Measurements from ENCODE around the gene PSME1. TPM values are rescaled to one million over a fixed set of nuclear protein-coding genes. Genes with fewer than 3 reads are reported as not detected.

Gene PSME1
- total and polyA plus RNA-seq, 2 of the 13 experiments (the other 11 are each of a cell fraction or from before 2014, with no cell fraction given), result 159 to 608 TPM

- TF ChIP-seq ELK4 (CRISPR knock-in tag; IDR thresholded peaks at IDR 0.05; ENCODE audit: borderline replicate concordance) (no peak), POLR2AphosphoS2 (IDR thresholded peaks at IDR 0.05; ENCODE audit: low read depth, low read length) (no peak), KAT2B (IDR thresholded peaks at IDR 0.05; ENCODE audit: borderline replicate concordance, low read depth, low read length) (no peak), PTBP1 (IDR thresholded peaks at IDR 0.05; ENCODE audit: low read depth, low read length, poor library complexity, severe bottlenecking) (peak; percentile 76), KLF9 (CRISPR knock-in tag; IDR thresholded peaks at IDR 0.05; ENCODE audit: low read depth) (peak; percentile 35; the same call in 1 of the 2 replicates), ISX (CRISPR knock-in tag; conservative IDR thresholded peaks at IDR 0.05) (0 out of 2 replicates have a peak, but pooled peaks have one; percentile 94), ZNF737 (CRISPR knock-in tag; IDR thresholded peaks at IDR 0.05; ENCODE audit: borderline replicate concordance) (no peak), HBP1 (CRISPR knock-in tag; IDR thresholded peaks at IDR 0.05; ENCODE audit: low read depth) (no peak; the same call in 1 of the 2 replicates), ISL2 (CRISPR knock-in tag; IDR thresholded peaks at IDR 0.05) (peak; percentile 83), ZSCAN21 (CRISPR knock-in tag; IDR thresholded peaks at IDR 0.05; ENCODE audit: borderline replicate concordance) (peak; percentile 78), ZNF484 (CRISPR knock-in tag; IDR thresholded peaks at IDR 0.05; ENCODE audit: borderline replicate concordance, low read depth) (no peak; the same call in 1 of the 2 replicates), NONO (IDR thresholded peaks at IDR 0.05) (no peak), NONO (CRISPR knock-in tag; conservative IDR thresholded peaks at IDR 0.05) (no peak), PCBP2 (optimal IDR thresholded peaks at IDR 0.05; ENCODE audit: low read depth, low read length, poor library complexity, severe bottlenecking) (no peak), RORA (CRISPR knock-in tag; IDR thresholded peaks at IDR 0.05) (no peak), ZKSCAN8 (CRISPR knock-in tag; IDR thresholded peaks at IDR 0.05; ENCODE audit: borderline replicate concordance) (no peak; the same call in none of the 2 replicates), NFKBIZ (CRISPR knock-in tag; IDR thresholded peaks at IDR 0.05) (peak; percentile 30; the same call in 1 of the 2 replicates), SKIL (CRISPR knock-in tag; IDR thresholded peaks at IDR 0.05; ENCODE audit: borderline replicate concordance) (no peak), MAFG (CRISPR knock-in tag; IDR thresholded peaks at IDR 0.05) (no peak), HIC2 (CRISPR knock-in tag; IDR thresholded peaks at IDR 0.05; ENCODE audit: low read depth) (peak; percentile 86), ZNF552 (CRISPR knock-in tag; IDR thresholded peaks at IDR 0.05; ENCODE audit: borderline replicate concordance) (no peak; the same call in 1 of the 2 replicates), TAF1 (CRISPR knock-in tag; IDR thresholded peaks at IDR 0.05) (peak; percentile 86)
These were observed at the start of gene PSME1 (continued) for GRCh38 chr14:24135834-24136683.

Data from HepG2 (cell line).